Effector memory CD4-positive, alpha-beta T cell (primary cell): ENCODE measurements around the gene FIGLA.

ENCODE experiments used
- DNase-seq, 3 donors: peaks; one replicate each; pipeline ENCODE4 v3.0.0-alpha.2; 2020
- H3K27ac ChIP-seq: 2 replicates; pipeline ENCODE4 v1.7.0; 2013; ENCODE audit warnings: mild to moderate bottlenecking, low read length, moderate library complexity; ENCODE audit not compliant: insufficient read depth, poor library complexity, severe bottlenecking
- H3K27me3 ChIP-seq: replicated peaks from 2 replicates; pipeline ENCODE4 v1.7.0; 2013; ENCODE audit warnings: mild to moderate bottlenecking, low read length; ENCODE audit not compliant: insufficient read depth, control insufficient read depth, poor library complexity, severe bottlenecking
- H3K36me3 ChIP-seq: 2 replicates; pipeline ENCODE4 v1.7.0; 2013; ENCODE audit warnings: mild to moderate bottlenecking, low read length, moderate library complexity; ENCODE audit not compliant: control insufficient read depth, insufficient read depth
- H3K4me1 ChIP-seq: 2 replicates; pipeline ENCODE4 v1.7.0; 2013; ENCODE audit warnings: low read length, mild to moderate bottlenecking; ENCODE audit not compliant: control insufficient read depth, insufficient read depth, poor library complexity, severe bottlenecking
- H3K4me3 ChIP-seq: 2 replicates; pipeline ENCODE4 v1.7.0; 2013; ENCODE audit warnings: low read length, low read depth, mild to moderate bottlenecking; ENCODE audit not compliant: insufficient read depth, poor library complexity, severe bottlenecking
- H3K9me3 ChIP-seq: 2 replicates; pipeline ENCODE4 v1.7.0; 2013; ENCODE audit warnings: mild to moderate bottlenecking, low read length, moderate library complexity; ENCODE audit not compliant: control insufficient read depth

Gene FIGLA

GRCh38 chr2:70765507-70765906 is 24.9 kb downstream of the FIGLA start:
- Histone ChIP-seq H3K27ac (no peak overlapping the region), H3K27me3 (peaks cover 19% of the 10 kb centered on the region), H3K4me1 (peaks cover 10% of the 10 kb centered on the region), H3K4me3 (no peak overlapping the region), H3K9me3 (no peaks in the 10 kb centered on the region), H3K36me3 (no peaks in the 10 kb centered on the region)
- DNase-seq = no peak

GRCh38 chr2:70759446-70759845 is 31.0 kb downstream of the FIGLA start:
- Histone ChIP-seq H3K9me3 (no peaks in the 10 kb centered on the region), H3K4me3 (no peak overlapping the region), H3K4me1 (no peaks in the 10 kb centered on the region), H3K27me3 (no peaks in the 10 kb centered on the region), H3K27ac (no peak overlapping the region), H3K36me3 (no peaks in the 10 kb centered on the region)
- no peak for DNase-seq

- DNase-seq = no peak
- H3K4me3 ChIP-seq = no peak overlapping the region
- no peaks in the 10 kb centered on the region for H3K27me3 ChIP-seq
- no peaks in the 10 kb centered on the region for H3K36me3 ChIP-seq
- H3K4me1 ChIP-seq = no peaks in the 10 kb centered on the region
- H3K9me3 ChIP-seq = no peaks in the 10 kb centered on the region
- no peak overlapping the region for H3K27ac ChIP-seq
These were observed 32.5 kb downstream of the FIGLA start for GRCh38 chr2:70757966-70758365.

GRCh38 chr2:70757360-70757759 is 33.1 kb downstream of the FIGLA start:
- Histone ChIP-seq H3K27me3 (no peaks in the 10 kb centered on the region), H3K36me3 (no peaks in the 10 kb centered on the region), H3K27ac (no peak overlapping the region), H3K4me3 (no peak overlapping the region), H3K4me1 (no peaks in the 10 kb centered on the region), H3K9me3 (no peaks in the 10 kb centered on the region)
- DNase-seq = no peak

- no peaks in the 10 kb centered on the region for H3K36me3 ChIP-seq
- H3K27me3 ChIP-seq = no peaks in the 10 kb centered on the region
- H3K27ac ChIP-seq = no peak overlapping the region
- H3K4me3 ChIP-seq = no peak overlapping the region
- DNase-seq = no peak
- no peaks in the 10 kb centered on the region for H3K4me1 ChIP-seq
- H3K9me3 ChIP-seq = no peaks in the 10 kb centered on the region
These were observed 34.3 kb downstream of the FIGLA start for GRCh38 chr2:70756128-70756527.

GRCh38 chr2:70753902-70754301 is 36.5 kb downstream of the FIGLA start:
- DNase-seq = no peak
- Histone ChIP-seq H3K9me3 (no peaks in the 10 kb centered on the region), H3K36me3 (no peaks in the 10 kb centered on the region), H3K4me3 (no peak overlapping the region), H3K27ac (no peak overlapping the region), H3K27me3 (no peaks in the 10 kb centered on the region), H3K4me1 (no peaks in the 10 kb centered on the region)

GRCh38 chr2:70753031-70753430 is 37.4 kb downstream of the FIGLA start:
- H3K4me1 ChIP-seq = no peaks in the 10 kb centered on the region
- DNase-seq = no peak
- H3K27me3 ChIP-seq = no peaks in the 10 kb centered on the region
- H3K27ac ChIP-seq = no peak overlapping the region
- H3K4me3 ChIP-seq = no peak overlapping the region
- no peaks in the 10 kb centered on the region for H3K36me3 ChIP-seq
- H3K9me3 ChIP-seq = no peaks in the 10 kb centered on the region

- no peak overlapping the region for H3K4me3 ChIP-seq
- no peaks in the 10 kb centered on the region for H3K27me3 ChIP-seq
- DNase-seq = no peak
These were observed 38.0 kb downstream of the FIGLA start for GRCh38 chr2:70752396-70752795.

GRCh38 chr2:70751881-70752280 is 38.6 kb downstream of the FIGLA start:
- H3K27me3 ChIP-seq = no peaks in the 10 kb centered on the region
- no peaks in the 10 kb centered on the region for H3K9me3 ChIP-seq
- H3K27ac ChIP-seq = no peak overlapping the region
- no peaks in the 10 kb centered on the region for H3K4me1 ChIP-seq
- no peak overlapping the region for H3K4me3 ChIP-seq
- DNase-seq = no peak
- H3K36me3 ChIP-seq = no peaks in the 10 kb centered on the region

More at GRCh38 chr2:70752396-70752795, 38.0 kb downstream of the FIGLA start:
- Histone ChIP-seq H3K9me3 (no peaks in the 10 kb centered on the region), H3K27ac (no peak overlapping the region), H3K36me3 (no peaks in the 10 kb centered on the region), H3K4me1 (no peaks in the 10 kb centered on the region)

- Histone ChIP-seq H3K4me1 (no peaks in the 10 kb centered on the region), H3K36me3 (no peaks in the 10 kb centered on the region), H3K9me3 (no peaks in the 10 kb centered on the region), H3K27me3 (no peaks in the 10 kb centered on the region), H3K4me3 (no peak overlapping the region), H3K27ac (no peak overlapping the region)
- DNase-seq = no peak
These were observed 40.1 kb downstream of the FIGLA start for GRCh38 chr2:70750320-70750719.
